SJSA1 (cell line): ENCODE results near the gene HOXB2. TPM values are rescaled to one million over a fixed set of nuclear protein-coding genes. Genes with fewer than 3 reads are reported as not detected.
"Not testable (repeated sequence)": the region's sequence is repeated elsewhere in the genome, so short reads cannot be mapped to it uniquely, and the experiment has no call there.

ENCODE experiments used
- DNase-seq, 2 experiments: peaks; one replicate each; pipeline ENCODE4 v3.0.0-alpha.2; 2015 to 2020; ENCODE audit warnings: low spot score in 2 of 2, low read depth in 1 of 2
- H3K27ac ChIP-seq: fragments of 250-450 bp; sonication (Bioruptor Pico); 2 replicates; pipeline ENCODE4 v1.5.1; 2020; ENCODE audit warnings: mild to moderate bottlenecking, moderate library complexity
- H3K27me3 ChIP-seq: fragments of 250-450 bp; sonication (Bioruptor Pico); replicated peaks from 2 replicates; pipeline ENCODE4 v1.5.1; 2020; ENCODE audit warnings: mild to moderate bottlenecking, moderate library complexity
- H3K36me3 ChIP-seq: fragments of 250-450 bp; sonication (Bioruptor Pico); 2 replicates; pipeline ENCODE4 v1.5.1; 2020; ENCODE audit warnings: mild to moderate bottlenecking
- H3K4me1 ChIP-seq: fragments of 250-450 bp; sonication (Bioruptor Pico); replicated peaks from 2 replicates; pipeline ENCODE4 v1.6.1; 2021; ENCODE audit warnings: mild to moderate bottlenecking
- H3K4me3 ChIP-seq: fragments of 250-450 bp; sonication (Bioruptor Pico); 2 replicates; pipeline ENCODE4 v1.5.1; 2020; ENCODE audit warnings: mild to moderate bottlenecking
- H3K9me3 ChIP-seq: fragments of 250-450 bp; sonication (Bioruptor Pico); replicated peaks from 2 replicates; pipeline ENCODE4 v1.5.1; 2020; ENCODE audit warnings: mild to moderate bottlenecking
- total RNA-seq: library from RNA; depleted of rRNA; stranded (reverse); fragments of >200 nt; shearing (Covaris generic); gene quantifications from 2 replicates; pipeline ENCODE4 v1.2.3, GENCODE V29; 2014

HOXB2 gene
- total RNA-seq, 1 experiment from 2014 or later, result 10.5 TPM

DNA sequence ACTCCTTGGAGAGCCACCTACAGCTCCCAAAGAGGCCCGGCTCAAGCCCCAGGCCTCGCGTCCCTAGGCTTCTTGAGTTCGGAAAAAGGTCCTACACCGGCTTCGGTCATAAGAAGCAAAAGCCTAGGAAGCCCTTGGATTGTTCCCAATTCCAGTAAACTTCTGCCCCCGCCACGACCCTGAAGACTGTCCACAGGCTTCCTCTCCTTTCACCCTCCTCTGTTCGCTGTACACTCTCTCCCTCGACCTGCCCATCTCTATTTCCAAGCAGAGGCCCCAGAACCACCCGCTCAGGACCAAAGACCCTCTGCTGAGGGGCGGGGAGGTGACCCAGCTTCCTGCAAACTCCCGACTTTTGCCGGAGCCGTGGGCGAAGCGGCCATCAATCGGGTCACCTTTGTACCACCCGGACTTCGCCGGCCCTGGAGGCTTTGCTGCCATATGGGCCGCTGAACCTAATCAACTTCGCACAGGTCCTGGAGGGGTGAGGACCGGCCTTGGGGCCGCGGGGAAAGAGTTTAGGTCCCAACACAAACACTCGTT, 2.7 kb downstream of the HOXB2 start:
- Histone ChIP-seq H3K36me3 (no peaks in the 10 kb centered on the region), H3K4me3 (no peak overlapping the region), H3K9me3 (no peaks in the 10 kb centered on the region), H3K27me3 (no peaks in the 10 kb centered on the region), H3K27ac (no peak overlapping the region), H3K4me1 (peaks cover 12% of the 10 kb centered on the region)
- DNase-seq, result no peak

DNA sequence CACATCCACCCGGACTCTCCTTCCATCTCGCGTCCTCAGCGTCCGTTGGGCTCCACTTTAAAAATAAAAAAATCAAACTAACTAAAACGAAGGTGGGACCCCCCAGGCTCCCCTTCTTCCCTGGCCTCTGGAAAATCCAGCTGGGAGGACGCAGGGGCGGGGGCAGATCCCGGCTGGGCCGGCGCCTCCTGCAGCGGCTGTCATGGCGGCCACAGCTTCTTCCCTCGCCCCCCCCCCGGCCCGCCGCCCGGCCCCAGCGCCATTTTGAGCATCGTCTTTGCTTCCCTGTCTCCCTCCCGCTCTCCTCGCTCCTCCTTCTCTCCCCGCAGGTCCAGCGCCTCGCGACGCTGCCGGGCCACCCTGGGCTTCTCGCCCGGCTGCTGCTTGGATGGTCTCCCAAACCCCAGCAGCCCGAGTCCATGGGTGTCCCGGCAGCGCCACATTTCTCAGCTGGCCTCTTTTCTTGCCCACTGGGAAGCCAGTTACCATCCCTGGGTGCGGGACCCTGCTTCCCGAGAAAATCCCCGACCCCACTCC, 3.3 kb downstream of the HOXB2 start:
- DNase-seq, result no peak
- no peaks in the 10 kb centered on the region for H3K9me3 ChIP-seq
- H3K36me3 ChIP-seq, result no peaks in the 10 kb centered on the region
- no peak overlapping the region for H3K4me3 ChIP-seq
- no peak overlapping the region for H3K27ac ChIP-seq
- H3K4me1 ChIP-seq, result peaks cover 14% of the 10 kb centered on the region
- H3K27me3 ChIP-seq, result no peaks in the 10 kb centered on the region

DNA sequence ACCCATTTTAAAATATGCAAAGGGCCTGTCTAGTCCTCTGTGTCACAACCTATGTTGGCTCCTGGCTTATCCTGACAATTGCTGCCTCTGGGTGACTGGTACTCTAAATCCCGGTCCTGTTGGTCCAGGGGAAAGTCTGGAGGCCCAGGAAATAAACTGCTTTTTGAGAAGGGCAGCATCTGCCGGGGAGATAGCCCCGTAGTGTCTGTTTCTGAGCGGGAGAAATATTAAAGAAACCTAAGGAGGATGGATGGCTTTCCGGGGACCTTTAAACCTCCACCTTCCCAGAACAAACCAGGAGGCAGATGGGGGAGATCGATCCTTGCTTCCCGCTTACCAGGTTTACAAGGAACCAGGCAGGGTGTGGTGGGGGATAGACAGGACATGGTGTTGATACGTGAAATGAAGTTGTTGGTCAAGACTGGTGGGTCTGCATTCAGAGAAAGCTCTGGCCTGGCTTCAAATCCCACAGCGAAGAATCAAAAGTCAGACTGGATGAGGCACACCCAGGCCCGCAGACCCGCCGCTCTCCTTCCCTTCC, 3.8 kb downstream of the HOXB2 start:
- DNase-seq, result no peak
- no peak overlapping the region for H3K27ac ChIP-seq
- no peaks in the 10 kb centered on the region for H3K27me3 ChIP-seq
- H3K36me3 ChIP-seq, result no peaks in the 10 kb centered on the region
- peaks cover 14% of the 10 kb centered on the region for H3K4me1 ChIP-seq
- no peak overlapping the region for H3K4me3 ChIP-seq
- H3K9me3 ChIP-seq, result no peaks in the 10 kb centered on the region

DNA sequence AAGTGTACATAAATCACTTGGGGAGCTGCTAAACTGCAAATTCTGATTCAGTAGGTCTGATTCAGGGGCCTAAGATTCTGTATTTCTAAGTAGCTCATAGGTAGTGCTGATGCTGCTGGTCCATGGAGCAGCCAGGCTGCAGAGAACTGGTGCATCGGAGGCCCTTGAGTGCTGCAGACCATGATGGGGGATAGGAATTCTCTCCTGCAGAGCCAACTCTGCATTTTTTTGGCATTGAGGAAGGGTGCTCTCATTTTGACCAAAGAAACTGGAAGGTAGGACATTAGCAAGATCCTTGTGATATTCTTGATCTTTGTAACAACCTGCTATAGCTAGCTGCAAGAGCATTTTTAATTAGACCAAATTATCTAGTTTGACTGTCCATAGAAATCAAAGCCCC, 4.7 kb downstream of the HOXB2 start:
- no peak overlapping the region for H3K4me3 ChIP-seq
- no peak for DNase-seq
- H3K36me3 ChIP-seq, result no peaks in the 10 kb centered on the region
- no peaks in the 10 kb centered on the region for H3K9me3 ChIP-seq
- no peak overlapping the region for H3K27ac ChIP-seq
- H3K27me3 ChIP-seq, result no peaks in the 10 kb centered on the region
- peaks cover 14% of the 10 kb centered on the region for H3K4me1 ChIP-seq

DNA sequence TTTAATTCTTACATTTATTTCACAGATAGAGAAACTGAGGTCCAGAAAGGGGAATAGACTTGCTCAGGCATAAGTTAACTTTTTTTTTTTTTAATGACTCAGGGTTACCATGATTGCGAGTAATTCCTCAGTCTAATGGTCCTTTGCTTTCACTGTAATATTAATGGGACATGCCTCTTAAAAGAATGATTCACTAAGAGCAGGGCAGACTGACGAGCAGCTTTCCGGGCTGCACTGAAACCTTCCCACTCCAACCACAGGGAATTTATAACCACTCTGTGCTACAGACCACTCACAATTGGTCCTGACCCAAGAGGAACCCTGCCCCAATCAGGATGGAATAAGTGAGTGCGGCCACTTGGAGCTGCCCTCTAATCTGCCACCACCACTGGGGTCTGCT, 5.7 kb downstream of the HOXB2 start:
- Histone ChIP-seq H3K4me1 (peaks cover 14% of the 10 kb centered on the region), H3K27ac (no peak overlapping the region)
- DNase-seq, result no peak

DNA sequence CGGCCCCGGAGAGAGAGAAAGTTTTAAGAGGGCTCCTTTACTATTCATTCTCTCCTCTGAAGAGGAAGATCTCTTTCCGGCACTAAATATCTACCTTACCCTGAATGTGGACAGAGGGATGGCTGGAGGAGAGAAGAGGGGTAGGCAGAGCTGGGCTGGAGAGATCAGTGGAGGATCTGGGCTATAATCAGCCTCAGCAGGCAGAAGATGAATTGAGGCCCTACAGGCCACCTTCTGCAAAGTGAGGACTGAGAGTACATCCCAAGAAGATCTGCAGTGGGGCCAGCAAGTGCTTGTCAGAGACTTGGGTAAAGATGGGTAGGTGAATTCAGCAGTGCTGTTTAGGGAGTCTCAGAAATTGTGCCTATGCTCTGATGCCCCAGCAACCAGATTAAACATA, 7.6 kb downstream of the HOXB2 start:
- Histone ChIP-seq H3K4me3 (no peak overlapping the region), H3K36me3 (no peaks in the 10 kb centered on the region), H3K4me1 (peaks cover 3% of the 10 kb centered on the region; the same call in 1 of the 2 replicates), H3K9me3 (peaks cover 4% of the 10 kb centered on the region; the same call in 1 of the 2 replicates), H3K27ac (no peak overlapping the region), H3K27me3 (no peaks in the 10 kb centered on the region)
- DNase-seq, result no peak

More for the DNA sequence above, 5.7 kb downstream of the HOXB2 start:
- H3K27me3 ChIP-seq, result no peaks in the 10 kb centered on the region
- H3K9me3 ChIP-seq, result no peaks in the 10 kb centered on the region
- no peak overlapping the region for H3K4me3 ChIP-seq
- no peaks in the 10 kb centered on the region for H3K36me3 ChIP-seq

DNA sequence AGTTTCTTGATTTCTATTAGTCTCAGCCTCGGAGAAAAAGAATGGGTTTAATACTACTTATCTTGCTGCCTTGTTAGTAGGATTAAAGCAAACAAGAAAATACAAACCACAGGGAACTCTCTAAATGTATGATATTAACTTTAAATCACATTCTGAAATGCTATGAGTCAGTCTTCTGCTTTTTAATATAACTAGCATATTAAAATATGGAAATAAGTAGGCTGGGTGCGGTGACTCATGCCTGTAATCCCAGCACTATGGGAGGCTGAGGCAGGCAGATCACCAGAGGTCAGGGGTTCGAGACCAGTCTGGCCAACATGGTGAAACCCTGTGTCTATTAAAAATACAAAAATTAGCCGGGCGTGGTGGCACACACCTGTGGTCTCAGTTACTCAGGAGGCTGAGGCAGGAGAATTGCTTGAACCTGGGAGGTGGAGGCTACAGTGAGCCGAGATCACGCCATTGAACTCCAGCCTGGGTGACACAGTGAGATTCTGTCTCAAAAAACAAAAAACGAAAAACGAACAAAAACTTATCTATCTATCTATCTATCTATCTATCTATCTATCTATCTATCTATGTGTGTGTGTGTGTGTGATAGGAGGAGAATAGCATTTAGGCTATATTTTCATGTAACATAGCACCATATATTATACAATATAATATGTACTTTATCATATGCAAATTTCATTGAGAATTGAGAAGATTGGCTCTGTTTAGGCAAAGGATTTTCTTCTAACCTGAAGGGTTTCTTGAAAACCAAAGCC, 8.9 kb downstream of the HOXB2 start:
- not testable (repeated sequence) for H3K36me3 ChIP-seq, H3K27ac ChIP-seq, H3K9me3 ChIP-seq, H3K27me3 ChIP-seq, H3K4me1 ChIP-seq, H3K4me3 ChIP-seq, DNase-seq

DNA sequence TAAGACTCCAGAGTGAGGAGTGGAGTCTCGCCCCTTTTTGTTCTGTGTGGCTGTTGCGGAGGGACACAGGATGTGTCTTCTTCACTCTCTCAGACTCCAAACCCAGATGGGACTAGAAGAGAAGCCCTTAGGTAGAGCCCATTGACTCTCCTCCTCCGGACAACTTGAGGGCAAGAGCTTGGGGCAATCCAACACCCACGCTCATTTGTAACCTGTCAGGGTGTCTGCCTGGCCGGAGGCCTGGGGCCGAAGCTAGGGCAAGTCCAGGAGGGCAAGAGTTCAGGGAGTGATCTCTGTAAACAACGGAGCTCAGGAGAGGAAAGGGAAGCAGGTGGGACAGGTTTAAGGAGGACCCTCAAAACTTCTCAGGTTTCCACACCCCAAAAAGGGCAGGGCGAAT, 12.6 kb downstream of the HOXB2 start:
- Histone ChIP-seq H3K9me3 (peaks cover 4% of the 10 kb centered on the region; the same call in 1 of the 2 replicates), H3K27ac (no peak overlapping the region), H3K27me3 (no peaks in the 10 kb centered on the region; the same call in 1 of the 2 replicates), H3K4me3 (no peak overlapping the region), H3K4me1 (peaks cover 3% of the 10 kb centered on the region; the same call in 1 of the 2 replicates), H3K36me3 (no peaks in the 10 kb centered on the region)
- no peak for DNase-seq

DNA sequence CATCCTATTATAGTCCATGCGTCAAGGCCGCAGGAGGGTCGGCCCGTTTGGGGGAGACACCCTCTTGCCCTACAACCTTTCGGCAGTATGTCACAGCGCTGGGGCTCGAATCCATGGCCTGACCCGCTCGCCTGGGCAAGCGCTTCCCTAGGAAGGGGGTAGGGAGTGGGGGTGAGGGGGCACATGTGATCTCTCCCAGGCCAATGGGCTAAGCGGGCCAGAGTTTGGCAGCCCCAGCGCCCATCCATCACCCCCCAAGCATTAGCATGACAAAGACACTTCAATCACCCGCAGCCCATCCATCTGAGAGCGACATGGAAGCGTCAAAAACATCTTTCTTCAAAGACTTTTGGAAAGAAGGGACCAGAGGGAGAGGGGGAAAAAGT, 14.0 kb downstream of the HOXB2 start, which contains the start of gene HOXB1:
Gene HOXB1, minus strand, starts transcription at position 125 of the 386 bp plus-strand sequence. Its CDS starts 107 bp downstream, at position 18.
- Histone ChIP-seq H3K4me1 (no peaks in the 10 kb centered on the region), H3K36me3 (no peaks in the 10 kb centered on the region; the same call in 1 of the 2 replicates), H3K27me3 (no peaks in the 10 kb centered on the region; the same call in 1 of the 2 replicates), H3K4me3 (no peak within 1 kb of the TSS), H3K9me3 (peaks cover 4% of the 10 kb centered on the region; the same call in 1 of the 2 replicates), H3K27ac (no peak within 1 kb of the TSS)
- no peak for DNase-seq

DNA sequence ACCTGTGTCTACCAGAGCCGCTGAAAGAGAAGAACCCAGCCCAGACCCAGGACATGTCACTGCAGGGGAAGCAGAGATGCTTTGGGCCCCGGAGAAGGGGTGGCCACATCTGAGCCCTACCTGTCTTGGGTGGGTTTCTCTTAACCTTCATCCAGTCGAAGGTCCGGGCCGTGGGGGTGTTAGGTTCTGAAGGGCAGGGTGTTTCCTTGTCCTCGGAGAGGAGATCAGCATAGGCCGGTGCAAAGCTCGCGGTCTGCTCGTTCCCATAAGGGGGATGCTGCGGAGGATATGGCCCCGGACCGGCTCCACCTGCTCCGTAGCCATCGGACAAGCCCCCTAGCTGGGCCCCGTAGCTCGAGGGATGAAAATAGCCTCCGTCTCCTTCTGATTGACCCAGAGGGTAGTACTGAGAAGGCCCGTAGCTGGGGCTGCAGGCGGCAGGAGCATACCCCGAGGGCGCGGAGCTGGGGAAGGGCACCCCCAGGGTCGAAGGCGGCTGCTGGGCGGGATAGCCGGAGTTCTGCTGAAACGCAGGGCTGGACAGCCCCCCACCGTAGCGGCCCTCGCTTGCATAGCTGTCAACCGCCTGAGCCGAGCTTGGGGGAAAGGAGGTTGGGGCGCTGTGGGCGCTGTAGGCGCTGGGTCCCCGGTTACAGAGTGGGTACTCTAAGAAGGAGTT, 14.6 kb downstream of the HOXB2 start:
- no peaks in the 10 kb centered on the region; the same call in 1 of the 2 replicates for H3K27me3 ChIP-seq
- no peaks in the 10 kb centered on the region for H3K4me1 ChIP-seq
- H3K4me3 ChIP-seq, result no peak overlapping the region
- H3K36me3 ChIP-seq, result no peaks in the 10 kb centered on the region; the same call in 1 of the 2 replicates
- no peak for DNase-seq
- H3K27ac ChIP-seq, result no peak overlapping the region
- H3K9me3 ChIP-seq, result peaks cover 4% of the 10 kb centered on the region; the same call in 1 of the 2 replicates

DNA sequence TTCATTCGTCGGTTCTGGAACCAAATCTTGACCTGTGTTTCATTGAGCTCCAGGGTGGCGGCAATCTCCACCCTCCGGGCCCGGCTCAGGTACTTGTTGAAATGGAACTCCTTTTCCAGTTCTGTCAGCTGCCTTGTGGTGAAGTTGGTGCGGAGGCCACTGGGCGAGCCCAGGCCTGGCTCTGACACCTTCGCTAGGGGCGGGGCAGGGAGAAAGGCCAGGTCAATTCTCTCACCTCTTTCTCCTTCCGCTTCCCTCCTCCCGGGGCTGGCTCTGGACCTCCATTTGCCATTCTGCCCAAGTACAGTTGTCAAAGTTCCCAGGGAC, 15.3 kb downstream of the HOXB2 start:
- DNase-seq, result no peak
- Histone ChIP-seq H3K27ac (no peak overlapping the region), H3K4me3 (no peak overlapping the region), H3K4me1 (no peaks in the 10 kb centered on the region), H3K27me3 (no peaks in the 10 kb centered on the region; the same call in 1 of the 2 replicates), H3K36me3 (no peaks in the 10 kb centered on the region; the same call in 1 of the 2 replicates), H3K9me3 (peaks cover 4% of the 10 kb centered on the region; the same call in 1 of the 2 replicates)

DNA sequence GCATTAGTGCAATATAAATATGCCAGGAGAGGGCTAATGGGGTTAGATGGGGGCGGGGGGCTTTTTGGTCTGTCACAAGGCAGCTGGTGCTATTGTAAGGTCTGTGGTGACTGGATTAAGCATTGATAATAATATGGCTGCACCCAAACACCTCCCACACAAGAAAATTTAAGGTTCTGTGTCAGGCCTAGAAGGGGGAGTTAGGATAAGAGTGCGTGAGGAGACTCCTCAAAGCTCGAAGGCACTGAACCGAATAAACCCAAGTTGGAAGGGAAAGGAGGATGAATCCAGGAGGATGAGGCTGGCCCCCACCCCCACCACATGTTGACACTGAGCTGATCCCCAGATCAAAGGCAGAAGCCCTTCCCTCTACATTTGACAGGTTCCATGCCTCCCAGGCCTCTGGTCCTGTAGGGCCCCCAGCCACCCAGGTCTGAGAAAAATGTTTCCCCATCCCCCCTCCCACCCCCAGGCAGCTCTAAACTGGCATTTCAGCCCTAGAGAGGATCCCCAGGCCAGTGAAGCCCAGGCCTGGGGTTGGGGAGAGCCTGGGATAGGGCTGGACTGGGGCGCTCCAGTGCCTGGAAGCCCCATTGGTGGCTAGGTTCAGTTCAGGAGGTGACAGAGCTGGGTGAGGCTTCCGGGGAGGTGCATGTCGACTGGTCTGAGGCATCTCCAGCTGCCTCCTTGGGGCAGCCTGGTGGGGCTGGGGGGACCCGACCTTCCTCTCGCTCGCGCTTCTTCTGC, 15.8 kb downstream of the HOXB2 start:
- Histone ChIP-seq H3K27ac (no peak overlapping the region), H3K9me3 (peaks cover 4% of the 10 kb centered on the region; the same call in 1 of the 2 replicates), H3K4me1 (no peaks in the 10 kb centered on the region), H3K4me3 (no peak overlapping the region), H3K27me3 (no peaks in the 10 kb centered on the region; the same call in 1 of the 2 replicates), H3K36me3 (no peaks in the 10 kb centered on the region; the same call in 1 of the 2 replicates)
- no peak for DNase-seq
